Measurements from ENCODE around the gene ACTL7B.
A peak's percentile ranks its signal among the peaks of the same experiment; 100 is the strongest.

Gene ACTL7B

DNA sequence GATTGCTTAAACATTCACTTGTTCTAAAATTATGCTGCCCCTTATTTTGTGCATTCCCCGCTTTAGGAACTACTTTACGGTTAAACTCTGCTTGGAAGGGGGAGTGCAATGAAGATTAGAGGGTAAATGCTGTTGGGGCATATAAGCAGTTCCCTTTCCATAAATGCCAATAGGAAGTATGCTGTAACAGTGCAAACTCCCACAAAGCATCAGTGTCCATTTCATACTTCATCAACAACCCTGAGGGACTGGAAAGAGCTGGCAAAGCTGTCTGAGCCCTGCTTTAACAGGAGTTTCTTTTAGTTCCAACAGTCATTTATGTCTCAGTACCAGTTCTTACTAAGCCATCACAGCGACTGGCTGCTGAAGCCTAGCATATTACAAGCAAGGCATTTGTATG lies 8.1 kb upstream of the ACTL7B start:
- Histone ChIP-seq H3K9me3 (ENCODE audit: control insufficient read depth, low read length) (no peaks in the 10 kb centered on the region), H3K27me3 (ENCODE audit: control insufficient read depth in 1 of 2, insufficient read depth in 1 of 2, low read length in 2 of 2) (no peaks in the 10 kb centered on the region), H3K27ac (ENCODE audit: low read length, poor library complexity, severe bottlenecking) (no peak overlapping the region), H3K9ac (ENCODE audit: low read length) (no peak overlapping the region), H3K4ac (ENCODE audit: low read depth in 1 of 2, low read length in 2 of 2) (no peak overlapping the region), H3K23ac (ENCODE audit: low read length in 2 of 2) (no peak overlapping the region), H2BK120ac (ENCODE audit: low read depth, low read length) (no peak overlapping the region), H3K79me1 (replicated peaks; ENCODE audit: low read length, poor library complexity, severe bottlenecking) (no peaks in the 10 kb centered on the region), H3K18ac (ENCODE audit: low read depth in 1 of 2, low read length in 2 of 2) (no peak overlapping the region), H2BK12ac (ENCODE audit: low read length in 2 of 2) (no peak overlapping the region), H3K4me1 (ENCODE audit: control insufficient read depth, insufficient read depth, low read depth, low read length) (peaks cover 4% of the 10 kb centered on the region), H4K91ac (ENCODE audit: low read length) (no peak overlapping the region), H2AK5ac (ENCODE audit: low read length, severe bottlenecking) (no peak overlapping the region), H3K36me3 (ENCODE audit: control insufficient read depth in 1 of 2, insufficient read depth in 2 of 2, low read depth in 1 of 2, low read length in 2 of 2) (peaks cover 12 to 13% of the 10 kb centered on the region in 2 experiments), H3K14ac (ENCODE audit: low read length in 2 of 2) (no peak overlapping the region), H2AFZ (ENCODE audit: low read depth, low read length) (no peak overlapping the region), H2BK5ac (ENCODE audit: low read depth, low read length, poor library complexity, severe bottlenecking) (no peak overlapping the region), H3K4me2 (ENCODE audit: low read length, poor library complexity, severe bottlenecking) (no peak overlapping the region), H3K4me3 (ENCODE audit: insufficient read depth in 1 of 2, low read depth in 1 of 2, low read length in 2 of 2) (no peak overlapping the region), H4K8ac (ENCODE audit: low read length) (no peak overlapping the region), H2BK15ac (ENCODE audit: low read depth, poor library complexity, severe bottlenecking) (no peak overlapping the region)
- no peak for DNase-seq
- WGBS, result 75% methylated on average over 1 of the region's 3 CpGs

GRCh38 chr9:108861997-108862396 lies 6.2 kb upstream of the ACTL7B start, which contains the start of gene ACTL7A:
Gene ACTL7A (plus strand): TSS chr9:108862266. CDS start chr9:108862323, 57 bp downstream.
- no peaks in the 10 kb centered on the region for H3K9me3 ChIP-seq (ENCODE audit: control insufficient read depth, low read length)
- no peak within 1 kb of the TSS for H3K4me2 ChIP-seq (ENCODE audit: low read length, poor library complexity, severe bottlenecking)
- H3K4me1 ChIP-seq (ENCODE audit: control insufficient read depth, insufficient read depth, low read depth, low read length), result peaks cover 4% of the 10 kb centered on the region
- H2BK15ac ChIP-seq (ENCODE audit: low read depth, poor library complexity, severe bottlenecking), result no peak within 1 kb of the TSS
- H4K8ac ChIP-seq (ENCODE audit: low read length), result no peak within 1 kb of the TSS
- 90% methylated on average over 2 of the region's 3 CpGs for WGBS
- H2BK120ac ChIP-seq (ENCODE audit: low read depth, low read length), result no peak within 1 kb of the TSS
- no peak within 1 kb of the TSS for H3K4me3 ChIP-seq (ENCODE audit: insufficient read depth in 1 of 2, low read depth in 1 of 2, low read length in 2 of 2)
- no peak within 1 kb of the TSS for H2BK5ac ChIP-seq (ENCODE audit: low read depth, low read length, poor library complexity, severe bottlenecking)
- H3K36me3 ChIP-seq (ENCODE audit: control insufficient read depth in 1 of 2, insufficient read depth in 2 of 2, low read depth in 1 of 2, low read length in 2 of 2), result peaks cover 0 to 12% of the 10 kb centered on the region in 2 experiments
- no peak within 1 kb of the TSS for H2AFZ ChIP-seq (ENCODE audit: low read depth, low read length)
- no peak for DNase-seq
- no peak within 1 kb of the TSS for H3K18ac ChIP-seq (ENCODE audit: low read depth in 1 of 2, low read length in 2 of 2)
- no peak within 1 kb of the TSS for H3K9ac ChIP-seq (ENCODE audit: low read length)
- no peak within 1 kb of the TSS for H3K23ac ChIP-seq (ENCODE audit: low read length in 2 of 2)
- no peak within 1 kb of the TSS for H2AK5ac ChIP-seq (ENCODE audit: low read length, severe bottlenecking)
- no peaks in the 10 kb centered on the region for H3K27me3 ChIP-seq (ENCODE audit: control insufficient read depth in 1 of 2, insufficient read depth in 1 of 2, low read length in 2 of 2)
- H2BK12ac ChIP-seq (ENCODE audit: low read length in 2 of 2), result peak within 1 kb of the TSS in 1 of 2 experiments; percentile 23
- no peak within 1 kb of the TSS for H3K27ac ChIP-seq (ENCODE audit: low read length, poor library complexity, severe bottlenecking)
- H3K79me1 ChIP-seq (replicated peaks; ENCODE audit: low read length, poor library complexity, severe bottlenecking), result no peaks in the 10 kb centered on the region
- no peak within 1 kb of the TSS for H3K4ac ChIP-seq (ENCODE audit: low read depth in 1 of 2, low read length in 2 of 2)
- H4K91ac ChIP-seq (ENCODE audit: low read length), result no peak within 1 kb of the TSS
- no peak within 1 kb of the TSS for H3K14ac ChIP-seq (ENCODE audit: low read length in 2 of 2)

DNA sequence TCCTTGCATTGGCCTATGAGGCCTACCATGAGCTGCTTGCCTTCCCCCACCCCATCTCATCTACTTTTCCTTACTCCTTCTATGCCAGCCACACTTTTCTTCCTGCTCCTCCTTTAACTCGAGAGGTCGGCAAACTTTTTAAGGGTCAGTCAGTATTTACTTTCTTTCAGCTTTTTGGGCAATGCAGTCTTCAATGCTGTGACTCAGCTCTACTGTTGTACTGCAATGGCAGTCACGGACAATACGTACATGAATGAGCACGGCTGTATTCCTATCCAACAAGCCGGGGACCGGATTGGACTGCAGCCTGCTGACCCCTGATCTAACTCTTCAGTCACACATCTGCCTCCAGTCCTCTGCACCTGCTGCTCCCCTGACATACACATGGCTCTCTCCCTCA lies 5.7 kb upstream of the ACTL7B start:
- no peak overlapping the region for H2BK120ac ChIP-seq (ENCODE audit: low read depth, low read length)
- H3K23ac ChIP-seq (ENCODE audit: low read length in 2 of 2), result no peak overlapping the region
- H3K9ac ChIP-seq (ENCODE audit: low read length), result no peak overlapping the region
- no peak overlapping the region for H2AFZ ChIP-seq (ENCODE audit: low read depth, low read length)
- no peak overlapping the region for H4K91ac ChIP-seq (ENCODE audit: low read length)
- H2BK5ac ChIP-seq (ENCODE audit: low read depth, low read length, poor library complexity, severe bottlenecking), result no peak overlapping the region
- no peak overlapping the region for H4K8ac ChIP-seq (ENCODE audit: low read length)
- WGBS, result 75% methylated on average over 7 of the region's 7 CpGs
- no peak for DNase-seq
- H3K36me3 ChIP-seq (ENCODE audit: control insufficient read depth in 1 of 2, insufficient read depth in 2 of 2, low read depth in 1 of 2, low read length in 2 of 2), result peaks cover 0 to 12% of the 10 kb centered on the region in 2 experiments
- no peak overlapping the region for H3K4ac ChIP-seq (ENCODE audit: low read depth in 1 of 2, low read length in 2 of 2)
- H3K4me1 ChIP-seq (ENCODE audit: control insufficient read depth, insufficient read depth, low read depth, low read length), result peaks cover 4% of the 10 kb centered on the region
- H2BK15ac ChIP-seq (ENCODE audit: low read depth, poor library complexity, severe bottlenecking), result no peak overlapping the region
- no peaks in the 10 kb centered on the region for H3K9me3 ChIP-seq (ENCODE audit: control insufficient read depth, low read length)
- H2BK12ac ChIP-seq (ENCODE audit: low read length in 2 of 2), result no peak overlapping the region
- no peaks in the 10 kb centered on the region for H3K27me3 ChIP-seq (ENCODE audit: control insufficient read depth in 1 of 2, insufficient read depth in 1 of 2, low read length in 2 of 2)
- no peaks in the 10 kb centered on the region for H3K79me1 ChIP-seq (replicated peaks; ENCODE audit: low read length, poor library complexity, severe bottlenecking)
- H3K27ac ChIP-seq (ENCODE audit: low read length, poor library complexity, severe bottlenecking), result no peak overlapping the region
- no peak overlapping the region for H3K14ac ChIP-seq (ENCODE audit: low read length in 2 of 2)
- H3K18ac ChIP-seq (ENCODE audit: low read depth in 1 of 2, low read length in 2 of 2), result no peak overlapping the region
- H3K4me3 ChIP-seq (ENCODE audit: insufficient read depth in 1 of 2, low read depth in 1 of 2, low read length in 2 of 2), result no peak overlapping the region
- H3K4me2 ChIP-seq (ENCODE audit: low read length, poor library complexity, severe bottlenecking), result no peak overlapping the region
- no peak overlapping the region for H2AK5ac ChIP-seq (ENCODE audit: low read length, severe bottlenecking)

DNA sequence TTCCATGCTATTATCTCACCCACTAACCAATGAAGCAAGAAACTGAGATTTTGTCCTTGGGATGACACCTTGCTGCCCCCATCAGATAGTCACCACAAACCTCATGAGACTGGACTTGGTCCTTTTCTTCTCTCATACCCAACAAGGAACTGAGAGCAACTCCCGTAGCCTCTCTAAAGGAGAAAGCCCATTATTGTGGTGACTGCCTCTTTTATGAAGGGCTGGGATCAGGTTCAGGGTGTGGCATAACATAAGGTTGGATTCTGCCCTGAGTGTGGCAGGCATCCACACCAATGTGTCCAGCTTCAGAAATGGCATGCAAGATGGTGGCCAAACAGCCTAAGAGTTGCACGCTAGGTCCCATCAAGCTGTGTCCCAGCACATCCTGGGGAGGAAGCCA lies 5.0 kb upstream of the ACTL7B start:
- no peak overlapping the region for H3K9ac ChIP-seq (ENCODE audit: low read length)
- H3K4me1 ChIP-seq (ENCODE audit: control insufficient read depth, insufficient read depth, low read depth, low read length), result peaks cover 4% of the 10 kb centered on the region
- H3K79me1 ChIP-seq (replicated peaks; ENCODE audit: low read length, poor library complexity, severe bottlenecking), result no peaks in the 10 kb centered on the region
- H2BK12ac ChIP-seq (ENCODE audit: low read length in 2 of 2), result peak overlapping the region in 1 of 2 experiments; percentile 23
- 97% methylated on average over 2 of the region's 2 CpGs for whole genome bisulfite sequencing
- H3K4me2 ChIP-seq (ENCODE audit: low read length, poor library complexity, severe bottlenecking), result no peak overlapping the region
- H2AK5ac ChIP-seq (ENCODE audit: low read length, severe bottlenecking), result no peak overlapping the region
- no peak overlapping the region for H3K4ac ChIP-seq (ENCODE audit: low read depth in 1 of 2, low read length in 2 of 2)
- peaks cover 0 to 12% of the 10 kb centered on the region in 2 experiments for H3K36me3 ChIP-seq (ENCODE audit: control insufficient read depth in 1 of 2, insufficient read depth in 2 of 2, low read depth in 1 of 2, low read length in 2 of 2)
- H4K8ac ChIP-seq (ENCODE audit: low read length), result no peak overlapping the region
- no peak for DNase-seq
- H3K27ac ChIP-seq (ENCODE audit: low read length, poor library complexity, severe bottlenecking), result no peak overlapping the region
- peaks cover 0 to 3% of the 10 kb centered on the region in 2 experiments for H3K27me3 ChIP-seq (ENCODE audit: control insufficient read depth in 1 of 2, insufficient read depth in 1 of 2, low read length in 2 of 2)
- H2BK5ac ChIP-seq (ENCODE audit: low read depth, low read length, poor library complexity, severe bottlenecking), result no peak overlapping the region
- H4K91ac ChIP-seq (ENCODE audit: low read length), result no peak overlapping the region
- H3K18ac ChIP-seq (ENCODE audit: low read depth in 1 of 2, low read length in 2 of 2), result no peak overlapping the region
- H3K23ac ChIP-seq (ENCODE audit: low read length in 2 of 2), result no peak overlapping the region
- H3K4me3 ChIP-seq (ENCODE audit: insufficient read depth in 1 of 2, low read depth in 1 of 2, low read length in 2 of 2), result no peak overlapping the region
- no peak overlapping the region for H2BK120ac ChIP-seq (ENCODE audit: low read depth, low read length)
- H2AFZ ChIP-seq (ENCODE audit: low read depth, low read length), result no peak overlapping the region
- no peak overlapping the region for H2BK15ac ChIP-seq (ENCODE audit: low read depth, poor library complexity, severe bottlenecking)
- no peaks in the 10 kb centered on the region for H3K9me3 ChIP-seq (ENCODE audit: control insufficient read depth, low read length)
- H3K14ac ChIP-seq (ENCODE audit: low read length in 2 of 2), result no peak overlapping the region
